ENCODE data around the gene LLGL2.

- TF ChIP-seq, protein P1, sequence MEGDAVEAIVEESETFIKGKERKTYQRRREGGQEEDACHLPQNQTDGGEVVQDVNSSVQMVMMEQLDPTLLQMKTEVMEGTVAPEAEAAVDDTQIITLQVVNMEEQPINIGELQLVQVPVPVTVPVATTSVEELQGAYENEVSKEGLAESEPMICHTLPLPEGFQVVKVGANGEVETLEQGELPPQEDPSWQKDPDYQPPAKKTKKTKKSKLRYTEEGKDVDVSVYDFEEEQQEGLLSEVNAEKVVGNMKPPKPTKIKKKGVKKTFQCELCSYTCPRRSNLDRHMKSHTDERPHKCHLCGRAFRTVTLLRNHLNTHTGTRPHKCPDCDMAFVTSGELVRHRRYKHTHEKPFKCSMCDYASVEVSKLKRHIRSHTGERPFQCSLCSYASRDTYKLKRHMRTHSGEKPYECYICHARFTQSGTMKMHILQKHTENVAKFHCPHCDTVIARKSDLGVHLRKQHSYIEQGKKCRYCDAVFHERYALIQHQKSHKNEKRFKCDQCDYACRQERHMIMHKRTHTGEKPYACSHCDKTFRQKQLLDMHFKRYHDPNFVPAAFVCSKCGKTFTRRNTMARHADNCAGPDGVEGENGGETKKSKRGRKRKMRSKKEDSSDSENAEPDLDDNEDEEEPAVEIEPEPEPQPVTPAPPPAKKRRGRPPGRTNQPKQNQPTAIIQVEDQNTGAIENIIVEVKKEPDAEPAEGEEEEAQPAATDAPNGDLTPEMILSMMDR (IDR thresholded peaks at IDR 0.05), result peak; percentile 91 to 99 (median 99)
- TF ChIP-seq POLR2A (IDR thresholded peaks at IDR 0.05), result peak in 1 of 2 donors; percentile 21
Observed at GRCh38 chr17:75515496-75516254, 9.8 kb upstream of the LLGL2 start, which contains the start of gene CASKIN2.
